Stomach (tissue), 9 donors: Measurements from ENCODE around the gene LY6G5B. TPM values are rescaled to one million over a fixed set of nuclear protein-coding genes. Genes with fewer than 3 reads are reported as not detected.

Source experiments
- DNase-seq, 2 donors: peaks; one replicate each; pipeline versions ENCODE4 v3.0.0 to v3.0.0-alpha.2; 2013 to 2019
- H3K27ac ChIP-seq, 5 donors: fragments of 200-600 bp in 4 of 5; sonication (generic) in 4 of 5; one replicate each; pipeline ENCODE4 v1.5.1; 2013 to 2019; ENCODE audit warnings: mild to moderate bottlenecking in 1 of 5, moderate library complexity in 1 of 5
- H3K27me3 ChIP-seq, 3 donors: fragments of 200-600 bp; sonication (generic); one replicate each; pipeline ENCODE4 v1.5.1; 2017 to 2019; ENCODE audit warnings: mixed run types in 1 of 3
- H3K36me3 ChIP-seq, 4 donors: fragments of 200-600 bp; sonication (generic); 1 replicate in 3 of 4; 2 replicates in 1 of 4; pipeline ENCODE4 v1.5.1; 2016 to 2019
- H3K4me1 ChIP-seq, 4 donors: fragments of 200-600 bp; sonication (generic); one replicate each; pipeline ENCODE4 v1.5.1; 2016 to 2019
- H3K4me3 ChIP-seq, 4 donors: fragments of 200-600 bp; sonication (generic) in 3 of 4; one replicate each; pipeline ENCODE4 v1.5.1; 2016 to 2019; ENCODE audit warnings: mild to moderate bottlenecking in 1 of 4
- H3K9me3 ChIP-seq, 4 donors: fragments of 200-600 bp; sonication (generic); one replicate each; pipeline ENCODE4 v1.5.1; 2016 to 2019
- CTCF ChIP-seq, 7 experiments: fragments of 450-650 bp in 4 of 7; fragments of 200-600 bp in 3 of 7; sonication (generic) in 3 of 7; IDR thresholded peaks; one replicate each; pipeline ENCODE4 v1.5.1; 2016 to 2019; ENCODE audit warnings: antibody characterized with exemption in 7 of 7, control low read depth in 2 of 7, mild to moderate bottlenecking in 1 of 7
- EP300 ChIP-seq: sonication (generic); formaldehyde crosslinking; IDR thresholded peaks from one replicate; pipeline ENCODE4 v1.6.1; 2017; ENCODE audit warnings: antibody characterized with exemption
- POLR2A ChIP-seq, 4 donors: fragments of 450-650 bp; IDR thresholded peaks; one replicate each; pipeline ENCODE4 v1.6.1; 2016; ENCODE audit warnings: antibody characterized with exemption in 4 of 4, control low read depth in 2 of 4, mild to moderate bottlenecking in 1 of 4, moderate library complexity in 1 of 4
- POLR2AphosphoS5 ChIP-seq, 3 donors: sonication (generic); formaldehyde crosslinking; IDR thresholded peaks; one replicate each; pipeline ENCODE4 v1.6.1; 2016; ENCODE audit warnings: antibody characterized with exemption in 3 of 3
- WGBS, 5 donors: extraction: QIAGEN DNeasy Blood & Tissue Kit in 3 of 5; methylation state at CpG; one replicate each; pipeline versions ENCODE4 v1.1.5 to v1.1.7; 2013 to 2018; 5-methylcytosine and 5-hydroxymethylcytosine counted together
- intact Hi-C: fragments of 100-400 bp; cut with DNase I; formaldehyde crosslinking; loops from one replicate; pipeline ENCODE4 v1.15.1; 2023; ENCODE audit warnings: low total_unique reads
- polyA plus RNA-seq, 3 donors: library from polyadenylated mRNA; stranded (reverse); fragments of 200-250 nt; gene quantifications; one replicate each; pipeline ENCODE4 v1.2.3, GENCODE V29; 2013
- total RNA-seq, 5 donors: library from RNA; depleted of rRNA; stranded (reverse); fragments of >200 nt; gene quantifications; one replicate each; pipeline versions ENCODE4 v1.1.0 to v1.2.3, GENCODE V29; 2014 to 2016
- donor health status: healthy with polysubstance abuse.
- donor health status: Bipolar disorder and iron deficiency.
- donor health status: healthy.

LY6G5B gene
- total and polyA plus RNA-seq, 8 donors: 0.44 to 17.1 (median 4.7) TPM; not detected in 1

DNA sequence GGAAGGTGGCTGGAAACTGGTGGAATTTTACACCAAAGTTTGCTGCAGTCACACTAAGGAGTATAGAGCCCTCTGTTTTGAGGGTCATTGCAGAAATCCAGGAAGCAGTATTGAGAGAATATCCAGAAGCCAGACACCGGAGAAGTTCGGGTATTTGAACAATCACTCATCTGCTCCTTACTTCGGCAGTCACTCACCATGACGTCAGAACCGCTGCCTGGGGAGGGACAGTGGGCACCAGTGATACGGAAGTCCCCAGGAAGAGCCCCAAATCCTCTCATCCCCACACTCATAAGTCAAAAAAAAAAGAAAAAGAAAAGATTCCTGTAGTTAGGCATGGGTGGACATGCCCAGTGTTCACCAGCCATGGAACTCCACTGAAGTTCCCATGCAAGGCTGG is 7.1 kb downstream of the LY6G5B start:
- no peaks in the 10 kb centered on the region for H3K27me3 ChIP-seq
- peaks cover 13 to 27% (median 24%) of the 10 kb centered on the region in 4 donors for H3K36me3 ChIP-seq
- intact Hi-C loops: no loop called here
- DNase-seq: no peak
- H3K4me1 ChIP-seq: peaks cover 9 to 20% (median 17%) of the 10 kb centered on the region in 4 donors
- no peak overlapping the region for H3K4me3 ChIP-seq
- H3K27ac ChIP-seq: no peak overlapping the region
- TF ChIP-seq POLR2A (IDR thresholded peaks at IDR 0.05): no peak
- no peak for TF ChIP-seq POLR2AphosphoS5 (IDR thresholded peaks at IDR 0.05)
- TF ChIP-seq EP300: no peak
- no peak for TF ChIP-seq CTCF (IDR thresholded peaks at IDR 0.05)
- WGBS, 5 donors: 68 to 87% (median 77%) methylated on average over 5 to 6 of the region's 6 CpGs
- H3K9me3 ChIP-seq: no peaks in the 10 kb centered on the region

DNA sequence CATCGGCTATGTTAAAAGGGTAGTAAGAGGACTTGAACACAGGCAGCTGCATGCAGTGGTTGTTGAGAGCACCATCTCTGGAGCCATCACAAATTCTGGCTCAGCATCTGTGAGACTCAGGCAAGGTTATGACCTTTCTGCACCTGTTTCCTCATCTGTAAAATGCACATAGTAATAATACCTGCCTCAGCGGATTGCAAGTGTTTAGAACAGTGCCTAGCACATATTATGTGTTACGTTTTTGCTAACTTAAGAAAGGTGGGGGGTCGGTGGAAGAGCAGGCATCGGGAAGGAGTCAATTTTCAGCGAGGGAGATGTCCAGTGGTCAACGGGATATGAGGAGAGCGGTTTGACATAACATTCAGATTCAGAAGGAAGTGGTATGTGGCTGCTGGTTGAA is 8.2 kb downstream of the LY6G5B start:
- no peaks in the 10 kb centered on the region for H3K9me3 ChIP-seq
- H3K36me3 ChIP-seq: peaks cover 4 to 16% (median 13%) of the 10 kb centered on the region in 4 donors
- WGBS, 5 donors: 70 to 79% (median 73%) methylated on average over 8 of the region's 8 CpGs
- no peak for DNase-seq
- no peak overlapping the region for H3K4me3 ChIP-seq
- H3K27ac ChIP-seq: no peak overlapping the region
- H3K27me3 ChIP-seq: no peaks in the 10 kb centered on the region
- intact Hi-C loops: no loop called here
- no peak for TF ChIP-seq EP300
- TF ChIP-seq CTCF (IDR thresholded peaks at IDR 0.05): no peak
- TF ChIP-seq POLR2AphosphoS5 (IDR thresholded peaks at IDR 0.05): no peak
- TF ChIP-seq POLR2A (IDR thresholded peaks at IDR 0.05): no peak
- H3K4me1 ChIP-seq: peaks cover 11 to 29% (median 22%) of the 10 kb centered on the region in 4 donors

DNA sequence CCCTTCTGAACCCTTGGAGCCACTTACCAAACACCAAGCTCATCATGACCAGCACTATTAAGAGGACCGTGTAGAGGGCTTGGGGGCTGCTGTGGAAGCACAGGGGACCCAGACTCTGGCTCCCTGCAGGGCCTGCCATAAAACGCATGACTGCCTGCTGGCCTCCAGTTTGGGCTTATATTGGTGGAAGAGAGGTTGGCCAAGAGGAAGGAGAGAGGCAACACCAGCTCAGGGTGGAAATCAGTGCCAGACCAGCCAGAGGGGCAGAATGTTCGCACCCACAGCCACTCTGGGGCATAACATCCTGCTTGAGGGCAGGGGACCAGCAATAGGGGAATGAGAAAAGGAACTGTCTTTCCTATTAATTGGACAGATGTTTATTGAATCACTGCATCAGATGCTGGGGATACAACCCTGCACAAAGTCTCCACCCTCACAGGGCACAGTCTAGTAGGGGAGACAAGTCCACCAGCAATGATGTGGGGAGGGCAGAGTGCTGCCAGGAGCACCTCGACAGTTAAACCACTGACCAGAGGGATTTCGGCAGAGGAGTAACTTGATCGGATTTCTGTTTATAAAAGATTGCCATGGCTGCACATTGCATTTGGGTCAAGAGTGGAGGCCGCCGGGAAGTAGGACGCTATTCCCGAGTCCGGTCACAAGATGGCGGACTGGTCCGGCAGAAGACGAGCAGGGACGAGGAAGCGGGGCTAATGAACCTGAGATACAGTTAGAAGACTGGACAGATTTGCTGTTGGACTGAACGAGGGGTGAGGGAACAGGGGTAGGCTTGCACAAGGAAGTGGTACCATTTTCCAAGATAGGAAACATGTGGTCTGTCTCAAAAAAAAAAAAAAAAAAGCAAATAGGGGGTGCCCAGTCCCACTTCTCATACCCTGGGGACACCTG is 10.7 kb downstream of the LY6G5B start, which contains the start of gene LY6G5C:
Gene LY6G5C, minus strand, starts transcription at position 842 of the 909 bp plus-strand sequence. Its CDS starts 694 bp downstream, at position 148.
- peaks cover 11 to 39% (median 28%) of the 10 kb centered on the region in 4 donors for H3K4me1 ChIP-seq
- H3K36me3 ChIP-seq: peaks cover 0 to 13% (median 10%) of the 10 kb centered on the region in 4 donors
- H3K27me3 ChIP-seq: no peaks in the 10 kb centered on the region
- WGBS, 5 donors: 11 to 13% (median 12%) methylated on average over 17 of the region's 17 CpGs
- H3K9me3 ChIP-seq: no peaks in the 10 kb centered on the region
- peak within 1 kb of the TSS; percentile 61 to 85 (median 79) for H3K27ac ChIP-seq
- H3K4me3 ChIP-seq: peak within 1 kb of the TSS; percentile 53 to 55 (median 54)
- DNase-seq: peak; percentile 87 to 95
- intact Hi-C loops: loop anchor here (10.0 kb wide), 1 partner anchor 84 kb away; the partner anchor contains the start of gene SAPCD1
- TF ChIP-seq POLR2A (IDR thresholded peaks at IDR 0.05) (no peak), POLR2AphosphoS5 (IDR thresholded peaks at IDR 0.05) (peak in 2 of 3 donors; percentile 44 to 87), CTCF (IDR thresholded peaks at IDR 0.05) (peak in 5 of 7 experiments; percentile 41 to 84 (median 61)), EP300 (no peak)

DNA sequence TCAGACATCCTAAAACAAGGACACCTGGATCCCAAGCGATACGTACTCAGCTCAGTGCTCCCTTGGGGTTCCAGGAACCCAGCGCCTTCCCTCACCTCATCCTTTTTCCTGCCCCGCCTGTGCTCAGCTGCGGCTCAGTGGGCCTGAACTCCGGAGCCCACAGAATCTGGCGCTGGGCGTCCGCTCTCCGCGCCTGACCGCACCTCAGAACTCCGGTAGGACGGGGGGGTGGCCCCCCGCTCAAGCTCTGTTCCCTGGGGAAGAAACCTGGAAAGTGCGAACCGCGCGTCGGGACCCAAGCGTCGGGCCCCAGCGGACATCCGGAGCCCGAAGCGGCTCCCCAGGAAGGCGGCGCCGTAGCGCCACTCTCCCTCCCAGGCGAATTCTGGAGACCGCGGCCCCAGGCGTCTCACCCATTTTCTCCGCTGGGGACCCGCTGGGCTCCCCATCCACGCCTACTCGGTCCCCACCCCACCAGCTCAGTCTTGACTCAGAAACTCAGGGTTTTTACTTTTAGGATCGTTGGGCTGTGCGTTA is 11.4 kb downstream of the LY6G5B start:
- 0 to 1% (median 0%) methylated on average over 11 to 40 of the region's 40 CpGs for WGBS, 5 donors
- peak; percentile 45 to 75 for DNase-seq

More for the DNA sequence above, 11.4 kb downstream of the LY6G5B start:
- Histone ChIP-seq H3K36me3 (peaks cover 0 to 20% (median 16%) of the 10 kb centered on the region in 4 donors), H3K4me3 (peak overlapping the region; percentile 53 to 55 (median 54)), H3K4me1 (peaks cover 11 to 39% (median 28%) of the 10 kb centered on the region in 4 donors), H3K9me3 (no peaks in the 10 kb centered on the region), H3K27ac (peak overlapping the region; percentile 61 to 85 (median 79)), H3K27me3 (no peaks in the 10 kb centered on the region)
- TF ChIP-seq CTCF (IDR thresholded peaks at IDR 0.05) (peak in 1 of 7 experiments; percentile 9), POLR2AphosphoS5 (IDR thresholded peaks at IDR 0.05) (no peak), POLR2A (IDR thresholded peaks at IDR 0.05) (no peak)
- intact Hi-C loops: loop anchor here (10.0 kb wide), 1 partner anchor 84 kb away; the partner anchor contains the start of gene SAPCD1
